Measurements from ENCODE around the gene NONO. TPM values are rescaled to one million over a fixed set of nuclear protein-coding genes. Genes with fewer than 3 reads are reported as not detected.
"Not testable (repeated sequence)": the region's sequence is repeated elsewhere in the genome, so short reads cannot be mapped to it uniquely, and the experiment has no call there.

The NONO gene
- polyA plus RNA-seq, 3 donors: 622 to 661 (median 635) TPM

GRCh38 chrX:71349151-71349665, 65.8 kb downstream of the NONO start:
- not testable (repeated sequence) for DNase-seq

GRCh38 chrX:71349867-71350266, 66.4 kb downstream of the NONO start:
- not testable (repeated sequence) for DNase-seq

Other genes with a start within 250 kb of the NONO start
- 10 to 100 TPM; 53.6 to 54.2 (median 54.1) TPM for gene SNX12, start 215.3 kb upstream of the NONO start, polyA plus RNA-seq (ENCODE audit: insufficient read length in 3 of 3)
- 10 to 100 TPM; 24.2 to 32.6 (median 25.6) TPM for gene FOXO4, start 187.8 kb upstream of the NONO start, polyA plus RNA-seq (ENCODE audit: insufficient read length in 3 of 3)
- not detected for gene CXorf65, start 176.9 kb upstream of the NONO start, polyA plus RNA-seq (ENCODE audit: insufficient read length in 3 of 3)
- gene IL2RG, start 172.1 kb upstream of the NONO start, polyA plus RNA-seq (ENCODE audit: insufficient read length in 3 of 3): under 1 TPM; 0.35 to 0.81 (median 0.63) TPM
- 10 to 100 TPM; 47.9 to 55.0 (median 54.9) TPM for gene MED12, start 165.0 kb upstream of the NONO start, polyA plus RNA-seq (ENCODE audit: insufficient read length in 3 of 3)
- gene NLGN3, start 138.8 kb upstream of the NONO start, polyA plus RNA-seq (ENCODE audit: insufficient read length in 3 of 3): 1 to 10 TPM; 4.3 to 5.8 (median 4.9) TPM
- gene GJB1, start 60.4 kb upstream of the NONO start, polyA plus RNA-seq (ENCODE audit: insufficient read length in 3 of 3): 10 to 100 TPM; 53.5 to 58.9 (median 58.1) TPM
- gene ZMYM3, start 29.5 kb upstream of the NONO start, polyA plus RNA-seq (ENCODE audit: insufficient read length in 3 of 3): 10 to 100 TPM; 66.3 to 71.6 (median 66.7) TPM
- 1 to 10 TPM; 1.3 to 2.1 (median 1.6) TPM for gene ITGB1BP2, start 18.1 kb downstream of the NONO start, polyA plus RNA-seq (ENCODE audit: insufficient read length in 3 of 3)
- gene TAF1, start 82.7 kb downstream of the NONO start, polyA plus RNA-seq (ENCODE audit: insufficient read length in 3 of 3): 10 to 100 TPM; 37.9 to 60.0 (median 44.8) TPM
- 100 to 1,000 TPM; 191 to 318 (median 291) TPM for gene OGT, start 249.5 kb downstream of the NONO start, polyA plus RNA-seq (ENCODE audit: insufficient read length in 3 of 3)

Data from renal pelvis (tissue), 4 donors.